ENCODE data around the gene SLC30A9.

DNA sequence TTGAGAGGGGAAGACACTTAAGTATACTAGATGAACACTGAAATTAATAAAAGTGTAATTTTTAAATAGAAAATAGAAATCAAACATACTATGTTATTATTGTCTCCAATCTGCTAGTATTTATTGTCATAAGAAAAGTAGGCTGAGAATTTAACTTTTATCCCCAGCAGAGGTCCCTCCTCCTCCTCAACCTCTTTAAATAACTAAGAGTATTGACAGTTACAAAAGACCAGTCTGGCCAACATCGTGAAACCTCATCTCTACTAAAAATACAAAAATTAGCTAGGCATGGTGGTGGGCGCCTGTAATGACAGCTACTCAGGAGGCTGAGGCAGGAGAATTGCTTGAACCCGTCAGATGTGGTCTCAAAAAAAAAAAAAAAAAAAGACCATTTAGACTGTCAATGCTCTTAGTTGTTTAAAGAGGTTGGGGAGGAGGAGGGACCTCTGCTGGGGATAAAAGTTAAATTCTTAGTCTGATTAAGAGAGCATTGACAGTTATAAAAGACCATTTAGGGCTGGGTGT is 4.2 kb downstream of the SLC30A9 start:
- TF ChIP-seq, protein P1, sequence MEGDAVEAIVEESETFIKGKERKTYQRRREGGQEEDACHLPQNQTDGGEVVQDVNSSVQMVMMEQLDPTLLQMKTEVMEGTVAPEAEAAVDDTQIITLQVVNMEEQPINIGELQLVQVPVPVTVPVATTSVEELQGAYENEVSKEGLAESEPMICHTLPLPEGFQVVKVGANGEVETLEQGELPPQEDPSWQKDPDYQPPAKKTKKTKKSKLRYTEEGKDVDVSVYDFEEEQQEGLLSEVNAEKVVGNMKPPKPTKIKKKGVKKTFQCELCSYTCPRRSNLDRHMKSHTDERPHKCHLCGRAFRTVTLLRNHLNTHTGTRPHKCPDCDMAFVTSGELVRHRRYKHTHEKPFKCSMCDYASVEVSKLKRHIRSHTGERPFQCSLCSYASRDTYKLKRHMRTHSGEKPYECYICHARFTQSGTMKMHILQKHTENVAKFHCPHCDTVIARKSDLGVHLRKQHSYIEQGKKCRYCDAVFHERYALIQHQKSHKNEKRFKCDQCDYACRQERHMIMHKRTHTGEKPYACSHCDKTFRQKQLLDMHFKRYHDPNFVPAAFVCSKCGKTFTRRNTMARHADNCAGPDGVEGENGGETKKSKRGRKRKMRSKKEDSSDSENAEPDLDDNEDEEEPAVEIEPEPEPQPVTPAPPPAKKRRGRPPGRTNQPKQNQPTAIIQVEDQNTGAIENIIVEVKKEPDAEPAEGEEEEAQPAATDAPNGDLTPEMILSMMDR (IDR thresholded peaks at IDR 0.05 in 4 of 5, conservative IDR thresholded peaks at IDR 0.05 in 1 of 5): no peak
- TF ChIP-seq POLR2A (IDR thresholded peaks at IDR 0.05): no peak

Data from gastrocnemius medialis (tissue), 4 donors.